Heart right ventricle (tissue), 12 donors: ENCODE measurements around the gene GAGE12D. TPM values are rescaled to one million over a fixed set of nuclear protein-coding genes. Genes with fewer than 3 reads are reported as not detected.

Experiments
- polyA plus RNA-seq, 2 donors: library from polyadenylated mRNA; stranded (reverse); fragments of 200-250 nt; gene quantifications; one replicate each; pipeline ENCODE4 v1.2.3, GENCODE V29; 2013
- total RNA-seq, 10 donors: library from RNA; stranded (reverse); fragmentation: NEBNext Ultra II Directional in 3 of 10; extraction: Animal tissue kit (Norgen Biotek cat#: 25700) in 3 of 10; gene quantifications; one replicate each; pipeline versions ENCODE4 v1.2.1 to v1.2.4, GENCODE V29; 2021 to 2023
- donor health status: ischemic (EF 13 %, LVEDD 7.1; RV severe dilation, severe dysfunction).
- donor health status: healthy with polysubstance abuse.
- donor health status: DM: no; HTN: yes; CAD: no.
- donor health status: DM: no; HTN: no; CAD: no.
- donor health status: ischemic (EF 25% LVEDD 6.9; RV normal size, moderate dysfunction).
- donor health status: ischemic (EF 25% LVEDD 5.7; RV mildly dilated, moderate dysfunction).
- donor health status: healthy.
- donor health status: nonischemic (EF 11% LVEDD 7.7; RV severe dilation, severe dysfunction).
- donor health status: DM: yes; HTN: yes; CAD: no.
- donor health status: PGD.
- donor health status: ischemic (EF 29% LVEDD 5.4; RV normal size, mild dysfunction).
- donor health status: nonischemic (EF 23%, LVEDD 6.1; RV moderate dilation, normal function).

Gene GAGE12D
- total and polyA plus RNA-seq, 12 donors, result not detected

Other genes starting within 250 kb of the GAGE12D start
- gene GAGE10, start 238.1 kb upstream of the GAGE12D start, total RNA-seq, result not detected
- not detected for gene GAGE10, start 238.1 kb upstream of the GAGE12D start, polyA plus RNA-seq
- gene GAGE12J, start 219.7 kb upstream of the GAGE12D start, total RNA-seq, result not detected
- not detected for gene GAGE12J, start 219.7 kb upstream of the GAGE12D start, polyA plus RNA-seq
- not detected for gene GAGE13, start 210.2 kb upstream of the GAGE12D start, total RNA-seq
- not detected for gene GAGE13, start 210.2 kb upstream of the GAGE12D start, polyA plus RNA-seq
- gene GAGE12C, start 9.6 kb upstream of the GAGE12D start, total RNA-seq, result not detected
- gene GAGE12C, start 9.6 kb upstream of the GAGE12D start, polyA plus RNA-seq, result not detected
- gene GAGE12E, start 9.6 kb downstream of the GAGE12D start, total RNA-seq, result not detected
- gene GAGE12E, start 9.6 kb downstream of the GAGE12D start, polyA plus RNA-seq, result not detected
- not detected for gene GAGE12F, start 19.1 kb downstream of the GAGE12D start, total RNA-seq
- gene GAGE12F, start 19.1 kb downstream of the GAGE12D start, polyA plus RNA-seq, result not detected
- not detected for gene GAGE12G, start 28.7 kb downstream of the GAGE12D start, total RNA-seq
- not detected for gene GAGE12G, start 28.7 kb downstream of the GAGE12D start, polyA plus RNA-seq
- gene GAGE12H, start 38.2 kb downstream of the GAGE12D start, total RNA-seq, result not detected
- not detected for gene GAGE12H, start 38.2 kb downstream of the GAGE12D start, polyA plus RNA-seq
- not detected for gene GAGE2A, start 47.8 kb downstream of the GAGE12D start, total RNA-seq
- not detected for gene GAGE2A, start 47.8 kb downstream of the GAGE12D start, polyA plus RNA-seq
- not detected for gene GAGE1, start 57.3 kb downstream of the GAGE12D start, total RNA-seq
- not detected for gene GAGE1, start 57.3 kb downstream of the GAGE12D start, polyA plus RNA-seq
- gene PAGE1, start 154.3 kb downstream of the GAGE12D start, total RNA-seq, result not detected
- gene PAGE1, start 154.3 kb downstream of the GAGE12D start, polyA plus RNA-seq, result not detected